Measurements from ENCODE around the gene CACNA1G.

The CACNA1G gene

DNA sequence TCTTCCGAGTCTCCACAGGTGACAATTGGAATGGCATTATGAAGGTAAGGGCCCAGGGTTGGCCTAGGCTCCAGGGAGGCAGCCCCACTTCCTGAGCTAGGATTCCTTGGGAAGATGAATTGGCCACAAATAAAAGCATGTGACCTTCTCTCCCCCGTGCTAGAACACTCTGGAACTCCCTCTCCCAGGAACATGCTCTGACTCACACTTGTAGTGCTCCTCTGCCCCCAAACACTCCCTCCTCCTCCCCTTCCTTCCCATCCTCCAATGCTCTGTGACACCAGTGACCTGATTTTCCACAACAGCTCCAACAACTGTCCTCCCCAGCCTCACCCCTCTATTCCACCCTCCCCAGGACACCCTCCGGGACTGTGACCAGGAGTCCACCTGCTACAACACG, 57.8 kb downstream of the CACNA1G start:
- DNase-seq = no peak

DNA sequence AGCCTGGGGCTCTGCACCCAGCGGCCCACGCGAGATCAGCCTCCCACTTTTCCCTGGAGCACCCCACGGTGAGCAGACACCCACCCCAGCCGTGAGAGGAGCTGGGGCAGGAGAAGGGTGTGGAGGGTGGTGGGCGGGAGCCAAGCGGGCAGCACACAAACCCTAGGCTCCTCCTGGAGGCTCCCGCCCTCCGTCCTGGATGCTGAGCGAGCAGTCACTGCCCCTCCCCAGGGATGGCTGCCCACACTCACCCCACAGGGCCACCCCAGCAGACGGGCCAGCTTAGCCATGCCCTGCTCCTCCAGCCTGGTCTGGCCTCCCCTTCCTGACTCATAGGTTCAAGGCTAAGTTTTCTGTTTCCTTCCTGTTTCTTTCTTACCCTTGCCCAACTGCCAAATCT, 58.4 kb downstream of the CACNA1G start:
- no peak for DNase-seq

DNA sequence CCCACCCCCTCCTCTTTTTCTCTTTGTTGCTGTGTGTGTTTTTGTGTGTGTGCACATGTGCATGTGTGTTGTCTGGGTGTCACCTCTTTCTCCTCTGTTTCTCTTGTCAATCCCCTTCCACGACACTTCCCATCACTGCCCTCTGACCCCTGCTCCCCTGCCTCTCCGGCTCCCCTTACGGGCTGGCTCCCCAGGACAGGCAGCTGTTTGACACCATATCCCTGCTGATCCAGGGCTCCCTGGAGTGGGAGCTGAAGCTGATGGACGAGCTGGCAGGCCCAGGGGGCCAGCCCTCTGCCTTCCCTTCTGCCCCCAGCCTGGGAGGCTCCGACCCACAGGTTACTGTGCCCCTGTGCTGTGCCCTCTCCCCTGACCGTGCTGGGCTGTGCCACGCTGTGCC, 59.0 kb downstream of the CACNA1G start:
- DNase-seq = no peak

DNA sequence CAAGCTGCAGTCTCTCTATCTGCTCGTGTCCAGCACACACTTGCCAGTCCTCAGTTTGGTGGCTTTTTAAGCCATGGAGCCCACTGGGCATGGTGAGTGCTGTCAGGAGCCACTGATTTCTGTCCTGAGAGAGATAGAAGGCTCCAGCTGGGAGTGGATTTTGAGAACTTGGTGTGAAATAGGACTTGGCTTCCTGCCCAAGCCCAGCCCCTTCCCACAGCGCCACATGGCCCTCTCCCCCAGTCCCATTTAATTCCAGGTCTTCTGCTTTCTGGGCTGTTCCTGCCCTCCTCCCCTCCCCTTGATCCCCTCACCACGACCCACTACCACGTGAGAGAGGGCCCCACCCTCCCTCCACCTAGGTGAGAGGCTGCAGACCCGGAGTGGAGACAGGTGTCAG, 59.7 kb downstream of the CACNA1G start:
- DNase-seq = no peak

DNA sequence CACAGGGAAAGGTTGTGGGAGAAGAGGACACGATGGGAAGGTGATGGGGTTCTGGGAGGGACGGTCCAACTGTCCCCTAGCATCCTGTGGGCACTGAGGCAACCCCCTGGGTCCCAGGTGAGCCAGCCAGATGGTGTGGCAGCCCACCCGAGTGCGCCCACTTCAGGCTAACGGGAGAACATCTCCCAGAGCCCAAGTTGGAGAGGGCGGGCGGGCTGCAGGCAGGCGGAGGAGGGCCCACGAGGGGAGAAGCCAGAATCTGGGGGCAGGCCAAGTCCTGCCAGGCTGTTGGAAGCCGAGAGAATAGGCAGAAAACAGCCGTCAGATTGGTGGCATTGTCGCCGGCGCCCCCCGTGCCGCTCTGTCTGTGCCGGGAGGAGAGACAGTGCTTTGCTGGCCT, 60.3 kb downstream of the CACNA1G start:
- no peak for DNase-seq

DNA sequence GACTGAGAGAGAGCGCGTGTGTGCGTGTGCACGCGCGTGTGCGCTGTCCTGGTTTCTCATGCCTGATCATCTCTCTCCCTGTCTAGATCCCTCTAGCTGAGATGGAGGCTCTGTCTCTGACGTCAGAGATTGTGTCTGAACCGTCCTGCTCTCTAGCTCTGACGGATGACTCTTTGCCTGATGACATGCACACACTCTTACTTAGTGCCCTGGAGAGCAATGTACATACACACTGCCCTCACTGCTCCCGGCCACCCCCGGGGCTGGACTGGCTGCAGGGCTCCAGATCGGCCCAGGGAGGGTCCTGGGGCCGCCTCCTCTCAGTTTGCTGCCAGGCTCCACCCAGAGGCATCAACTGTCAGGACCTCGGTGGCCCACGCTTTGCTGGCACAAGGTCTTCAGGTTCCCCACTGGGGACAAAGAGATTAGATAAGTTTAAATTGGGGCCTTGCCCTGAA, 61.1 kb downstream of the CACNA1G start:
- DNase-seq = no peak

DNA sequence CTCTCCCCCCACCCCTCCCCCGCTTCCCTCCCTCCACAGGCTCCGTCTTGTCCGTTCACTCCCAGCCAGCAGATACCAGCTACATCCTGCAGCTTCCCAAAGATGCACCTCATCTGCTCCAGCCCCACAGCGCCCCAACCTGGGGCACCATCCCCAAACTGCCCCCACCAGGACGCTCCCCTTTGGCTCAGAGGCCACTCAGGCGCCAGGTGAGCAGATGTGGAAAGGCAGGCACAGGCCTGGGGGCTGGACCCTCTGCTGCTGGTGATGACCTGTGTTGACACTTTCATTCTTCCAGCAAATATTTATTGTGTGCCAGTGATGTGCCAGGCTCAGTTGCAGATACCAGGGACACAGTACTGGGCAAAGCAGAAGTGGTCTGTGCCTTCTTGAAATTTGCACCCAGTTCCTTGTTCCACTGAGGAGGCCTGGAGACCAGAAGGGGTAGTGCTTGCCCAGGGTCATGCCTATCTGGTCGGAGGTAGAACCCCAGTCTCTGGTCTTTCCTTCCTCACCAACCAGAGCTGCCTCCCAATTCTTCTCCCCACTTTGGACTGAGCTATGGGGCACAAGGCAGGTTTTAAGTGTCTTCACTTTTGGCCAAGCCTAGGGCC, 63.9 kb downstream of the CACNA1G start:
- DNase-seq = no peak

DNA sequence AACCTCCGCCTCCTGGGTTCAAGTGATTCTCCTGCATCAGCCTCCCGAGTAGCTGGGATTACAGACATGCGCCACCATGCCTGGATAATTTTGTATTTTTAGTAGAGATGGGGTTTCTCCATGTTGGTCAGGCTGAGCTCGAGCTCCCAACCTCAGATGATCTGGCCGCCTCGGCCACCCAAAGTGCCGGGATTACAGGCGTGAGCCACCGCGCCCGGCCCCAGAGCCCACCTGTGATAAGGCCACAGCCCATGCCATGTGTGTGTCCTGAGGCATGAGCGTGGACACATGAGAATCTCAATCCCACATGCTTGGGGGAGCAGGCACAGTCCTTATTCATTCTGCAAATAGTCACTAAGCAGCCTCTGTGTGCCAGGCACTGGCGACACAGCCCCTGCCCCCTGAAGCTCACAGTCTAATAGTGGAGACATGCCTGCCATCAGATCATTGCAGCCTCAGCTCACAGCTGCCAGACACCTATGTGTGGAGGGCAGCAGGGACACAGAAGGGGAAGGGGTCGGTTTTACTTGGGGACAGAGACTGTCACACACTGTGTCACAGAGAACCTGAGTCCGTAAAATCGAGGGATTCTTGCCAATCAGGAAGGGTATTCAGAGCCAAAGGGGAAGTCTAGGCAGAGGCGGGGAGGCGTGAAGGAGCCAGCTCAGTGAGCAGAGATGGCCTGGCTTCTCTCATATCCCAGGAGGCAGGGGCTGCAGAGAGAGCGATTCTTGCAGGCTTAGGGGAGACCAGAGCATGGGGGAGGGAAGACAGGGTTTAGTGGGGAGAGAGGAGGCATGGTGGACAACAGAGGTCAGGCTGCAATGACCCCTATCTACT, 64.7 kb downstream of the CACNA1G start:
- DNase-seq = no peak

DNA sequence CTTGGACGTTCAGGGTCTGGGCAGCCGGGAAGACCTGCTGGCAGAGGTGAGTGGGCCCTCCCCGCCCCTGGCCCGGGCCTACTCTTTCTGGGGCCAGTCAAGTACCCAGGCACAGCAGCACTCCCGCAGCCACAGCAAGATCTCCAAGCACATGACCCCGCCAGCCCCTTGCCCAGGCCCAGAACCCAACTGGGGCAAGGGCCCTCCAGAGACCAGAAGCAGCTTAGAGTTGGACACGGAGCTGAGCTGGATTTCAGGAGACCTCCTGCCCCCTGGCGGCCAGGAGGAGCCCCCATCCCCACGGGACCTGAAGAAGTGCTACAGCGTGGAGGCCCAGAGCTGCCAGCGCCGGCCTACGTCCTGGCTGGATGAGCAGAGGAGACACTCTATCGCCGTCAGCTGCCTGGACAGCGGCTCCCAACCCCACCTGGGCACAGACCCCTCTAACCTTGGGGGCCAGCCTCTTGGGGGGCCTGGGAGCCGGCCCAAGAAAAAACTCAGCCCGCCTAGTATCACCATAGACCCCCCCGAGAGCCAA, 65.6 kb downstream of the CACNA1G start:
- peak; percentile 11 for DNase-seq

DNA sequence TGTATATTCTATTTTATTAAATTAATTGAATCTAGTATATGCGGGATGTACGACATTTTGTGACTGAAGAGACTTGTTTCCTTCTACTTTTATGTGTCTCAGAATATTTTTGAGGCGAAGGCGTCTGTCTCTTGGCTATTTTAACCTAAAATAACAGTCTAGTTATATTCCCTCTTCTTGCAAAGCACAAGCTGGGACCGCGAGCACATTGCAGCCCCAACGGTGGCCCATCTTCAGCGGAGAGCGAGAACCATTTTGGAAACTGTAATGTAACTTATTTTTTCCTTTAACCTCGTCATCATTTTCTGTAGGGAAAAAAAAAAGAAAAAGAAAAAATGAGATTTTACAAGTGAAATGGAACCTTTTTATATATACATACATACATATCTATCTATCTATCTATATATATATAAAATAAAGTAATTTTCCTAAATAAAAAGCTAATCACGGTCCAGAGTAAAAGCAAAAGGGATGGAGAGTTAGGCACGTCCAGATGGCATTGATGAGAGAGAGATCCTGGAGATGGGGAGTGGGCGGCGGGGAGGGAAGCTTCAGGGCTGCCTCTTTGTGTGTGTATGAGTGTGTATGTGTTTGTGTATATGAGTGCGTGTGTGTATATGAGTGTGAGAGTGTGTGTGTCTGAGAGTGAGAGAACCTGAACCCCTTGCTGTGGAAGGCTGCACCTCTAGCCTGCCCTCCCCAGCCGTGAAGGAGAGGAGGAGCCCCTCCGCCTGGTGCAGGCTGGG, 66.7 kb downstream of the CACNA1G start:
- no peak for DNase-seq

DNA sequence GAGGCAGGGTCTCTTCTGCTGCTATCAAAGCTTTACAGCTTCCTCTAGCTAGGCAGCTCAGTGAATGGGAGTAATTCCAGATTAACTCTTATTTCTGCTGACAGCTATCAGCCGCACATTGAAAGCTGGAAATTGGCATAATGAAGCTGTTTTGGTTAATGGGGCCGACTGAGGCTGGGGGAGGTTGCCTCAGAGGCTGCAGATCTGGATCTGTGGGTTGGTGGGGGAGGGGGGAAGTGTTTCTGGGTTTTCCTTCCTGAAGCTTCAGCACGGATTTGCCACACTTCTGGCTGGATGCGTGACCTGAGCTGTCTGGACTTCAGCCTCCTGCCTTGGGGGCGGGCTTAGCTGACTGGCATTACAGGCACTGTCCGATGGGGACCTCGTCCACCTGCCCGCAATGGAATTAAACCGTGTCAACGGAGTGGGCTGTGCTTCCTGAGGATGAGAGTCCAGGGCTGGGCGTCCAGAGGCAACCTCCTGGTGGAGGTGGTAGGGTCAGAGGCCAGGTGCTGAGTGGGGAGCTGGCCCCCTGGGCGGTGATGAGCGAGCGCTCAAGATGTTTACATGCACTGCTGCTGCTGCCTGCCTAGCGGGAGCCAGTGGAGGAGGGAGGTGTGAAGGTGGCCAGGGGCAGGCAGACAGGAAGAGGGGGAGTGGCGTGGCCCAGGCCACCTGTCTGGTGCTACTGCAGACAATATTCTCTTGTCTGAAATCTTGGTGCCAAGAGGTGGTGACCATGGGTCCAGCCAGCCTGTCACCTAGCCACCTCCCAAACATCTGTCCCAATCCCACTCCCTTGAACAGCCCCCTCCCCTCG, 67.5 kb downstream of the CACNA1G start:
- no peak for DNase-seq

DNA sequence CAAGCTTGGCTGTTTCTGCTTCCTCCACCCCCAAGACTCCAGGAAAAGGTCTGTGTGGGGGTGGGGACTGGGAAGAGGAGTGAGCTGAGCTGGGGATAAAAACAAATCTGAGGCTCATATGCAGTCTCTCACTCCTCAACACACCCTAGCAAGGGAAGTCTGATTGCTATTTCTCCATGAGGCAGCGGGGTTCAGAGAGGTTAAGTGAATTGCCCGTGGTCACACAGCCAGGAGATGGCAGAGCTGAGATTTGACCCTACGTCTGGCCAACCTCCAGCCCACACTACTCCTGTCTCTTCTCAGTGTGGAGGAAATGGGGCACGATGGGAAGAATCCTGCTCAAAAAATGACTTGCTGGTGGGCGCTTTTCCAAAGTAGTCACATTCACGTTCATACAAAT, 69.4 kb downstream of the CACNA1G start:
- DNase-seq = no peak

DNA sequence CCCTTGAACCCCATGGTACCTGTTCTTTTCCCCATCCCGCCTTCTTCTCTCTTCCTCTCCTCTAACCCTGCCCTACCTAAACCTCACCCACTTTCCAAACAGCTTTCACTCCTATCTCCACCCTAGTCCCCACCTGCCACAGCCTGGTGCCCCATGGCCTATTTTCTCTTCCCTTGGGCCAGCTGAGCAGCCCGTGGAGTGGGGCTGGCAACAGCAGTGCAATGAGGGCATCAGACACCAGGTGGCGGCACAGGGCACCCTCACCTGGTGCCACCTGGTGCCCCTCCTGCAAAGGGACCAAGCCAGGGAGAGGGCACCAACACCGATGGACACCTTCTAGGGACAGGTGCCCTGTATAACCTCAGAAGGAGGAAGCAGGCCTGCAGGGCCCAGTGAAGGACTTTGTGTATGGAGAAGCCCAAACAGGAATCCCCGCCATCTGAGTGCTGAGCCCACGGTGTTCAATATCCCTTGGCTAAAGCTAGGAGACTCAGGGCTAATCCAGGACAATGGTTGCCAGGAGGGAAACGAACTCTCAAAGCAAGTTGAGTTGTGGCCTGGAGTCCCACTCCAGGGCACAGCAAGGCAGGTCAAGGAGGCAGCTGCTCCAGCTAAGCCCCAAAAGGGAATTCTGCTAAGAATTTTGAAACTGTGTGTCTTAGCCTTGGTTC, 70.1 kb downstream of the CACNA1G start:
- no peak for DNase-seq

DNA sequence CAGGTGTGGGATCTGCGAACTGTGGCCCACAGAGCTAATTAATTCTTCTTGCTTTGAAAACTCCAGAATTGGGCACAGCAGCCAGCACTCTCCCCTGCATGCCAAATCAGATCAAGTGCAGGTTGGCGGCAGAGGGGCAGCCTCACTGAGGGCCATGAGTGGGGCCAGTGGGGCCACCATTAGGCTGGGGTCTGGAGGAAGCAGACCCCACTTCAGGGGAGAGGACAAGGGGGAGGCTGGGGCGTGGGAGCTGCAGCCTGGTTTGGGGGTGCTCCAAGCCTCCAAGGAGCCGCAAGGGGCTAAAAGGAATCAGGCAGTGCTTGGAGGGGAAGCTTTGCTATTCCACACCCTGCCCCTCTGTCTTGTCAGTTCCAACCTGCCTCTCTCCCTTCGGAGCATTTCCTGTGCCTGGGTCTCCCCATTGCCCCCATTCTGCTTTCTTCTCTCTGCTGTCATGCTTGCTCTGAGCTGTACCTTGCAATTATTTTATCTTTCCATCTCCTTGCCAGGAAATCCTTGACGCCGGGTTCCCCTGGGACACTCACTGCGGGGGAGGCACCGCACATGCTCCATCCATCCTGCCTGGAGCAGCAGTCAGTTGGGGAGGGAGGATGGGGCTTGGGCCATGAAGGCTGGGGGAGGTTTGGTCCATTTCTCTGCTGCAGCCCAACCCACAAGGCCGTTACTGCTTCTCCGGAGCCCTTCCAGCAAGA, 70.8 kb downstream of the CACNA1G start:
- no peak for DNase-seq

DNA sequence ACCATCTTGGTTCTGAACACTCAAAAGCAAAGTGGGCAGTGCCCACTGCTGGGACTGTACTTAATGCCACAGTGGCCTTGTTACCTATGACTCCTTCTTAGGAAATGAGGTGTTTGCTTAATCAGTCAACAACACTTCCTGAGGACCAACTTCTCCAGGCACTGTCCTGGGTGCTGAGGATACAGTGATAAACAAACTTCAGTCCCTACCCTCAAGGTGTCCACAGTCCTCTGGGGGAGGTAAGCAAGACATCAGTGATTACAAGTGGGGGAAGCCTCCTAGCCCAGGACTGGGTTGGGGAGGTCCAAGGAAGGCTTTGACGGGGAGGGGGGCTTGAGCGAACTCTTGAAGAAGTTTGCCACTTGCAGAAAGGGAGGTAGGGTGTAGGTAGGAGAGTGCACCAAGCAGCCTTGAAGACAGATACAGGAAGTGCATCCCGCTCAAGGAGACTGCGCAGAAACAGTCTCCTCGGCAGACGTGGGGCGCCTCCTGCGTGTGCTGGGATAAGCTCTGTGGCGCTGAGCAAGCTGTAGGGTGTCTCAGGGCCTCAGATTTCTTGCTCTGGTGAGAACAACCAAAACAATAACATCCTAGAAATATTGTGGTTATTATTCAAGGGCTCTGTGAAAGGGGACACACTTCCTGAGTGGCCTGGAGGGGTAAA, 71.5 kb downstream of the CACNA1G start:
- DNase-seq = no peak

DNA sequence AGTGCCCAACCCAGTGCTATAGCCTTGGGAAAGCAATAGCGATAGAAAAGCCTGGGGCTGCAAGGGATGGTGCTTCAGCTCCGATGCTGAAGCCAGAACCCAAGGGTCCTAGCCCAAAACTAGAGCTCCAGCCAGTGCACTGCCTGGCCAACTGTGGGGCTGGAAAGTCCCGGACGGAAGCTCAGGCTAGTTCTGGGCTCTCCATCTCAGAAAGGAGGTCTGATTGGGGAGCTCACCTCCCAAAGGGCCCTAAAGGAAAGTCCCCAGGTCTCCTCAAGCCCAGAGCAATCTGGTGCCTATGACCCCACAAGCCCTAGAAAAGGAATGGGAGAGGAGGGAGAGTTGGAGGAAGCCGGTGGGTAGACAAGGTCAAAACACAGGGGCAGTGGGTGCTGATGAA, 72.1 kb downstream of the CACNA1G start:
- no peak for DNase-seq

DNA sequence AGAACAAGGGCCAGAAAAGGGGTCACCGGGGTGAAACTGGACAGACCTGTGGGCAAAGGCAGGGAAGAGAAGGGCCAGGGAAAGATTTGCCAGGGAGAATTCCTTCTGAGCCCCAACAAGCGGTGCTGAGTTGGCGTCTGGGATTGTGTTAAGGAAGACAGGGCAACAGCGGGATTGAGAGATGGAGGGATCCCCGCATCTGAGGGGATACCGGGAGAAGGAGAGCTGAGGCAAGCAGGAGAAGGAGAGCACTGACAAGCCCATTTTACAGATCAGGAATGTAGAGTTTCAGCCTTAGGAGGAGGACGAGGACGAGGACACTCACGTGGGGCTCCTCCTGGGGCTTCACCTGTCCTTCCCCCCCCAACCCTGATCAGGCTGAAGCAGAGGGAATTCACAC, 73.2 kb downstream of the CACNA1G start:
- no peak for DNase-seq

DNA sequence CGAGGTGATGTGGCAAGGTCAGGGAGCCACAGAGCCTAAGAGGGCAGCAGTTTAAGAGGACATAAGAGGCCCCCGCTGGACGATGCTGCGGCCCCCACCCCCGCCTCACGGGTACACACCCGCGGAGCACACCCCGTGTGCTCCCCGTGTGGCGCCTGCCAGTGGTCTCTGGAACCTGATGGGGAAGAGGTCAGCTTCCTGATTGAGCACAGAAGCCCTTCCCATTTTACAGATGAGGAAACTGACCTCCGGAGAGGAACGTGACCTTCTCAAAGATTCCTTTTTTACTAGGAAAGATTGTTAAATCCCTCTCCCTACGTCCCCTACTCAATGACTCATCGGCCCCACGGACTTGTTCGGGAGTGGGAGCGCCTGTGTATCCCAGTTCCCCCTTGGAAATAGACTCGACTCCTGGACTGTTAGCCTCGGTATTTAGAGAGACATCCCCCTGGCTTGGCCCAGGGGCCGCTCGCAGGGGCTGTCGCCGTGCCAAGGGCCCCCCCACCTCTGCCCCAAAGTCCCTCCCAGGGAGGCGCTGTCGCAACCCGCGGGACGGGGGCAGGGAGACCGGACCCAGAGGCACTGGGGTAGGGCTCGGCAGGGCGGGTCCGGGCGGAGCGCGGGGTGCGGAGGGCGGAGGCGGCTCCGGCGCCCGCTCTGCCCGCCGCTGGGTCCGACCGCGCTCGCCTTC, 73.9 kb downstream of the CACNA1G start, which contains the start of gene ABCC3:
ABCC3 (plus strand) TSS at position 658 of the 691 bp plus-strand sequence. CDS start 56 bp downstream, outside the sequence.
- DNase-seq = no peak

DNA sequence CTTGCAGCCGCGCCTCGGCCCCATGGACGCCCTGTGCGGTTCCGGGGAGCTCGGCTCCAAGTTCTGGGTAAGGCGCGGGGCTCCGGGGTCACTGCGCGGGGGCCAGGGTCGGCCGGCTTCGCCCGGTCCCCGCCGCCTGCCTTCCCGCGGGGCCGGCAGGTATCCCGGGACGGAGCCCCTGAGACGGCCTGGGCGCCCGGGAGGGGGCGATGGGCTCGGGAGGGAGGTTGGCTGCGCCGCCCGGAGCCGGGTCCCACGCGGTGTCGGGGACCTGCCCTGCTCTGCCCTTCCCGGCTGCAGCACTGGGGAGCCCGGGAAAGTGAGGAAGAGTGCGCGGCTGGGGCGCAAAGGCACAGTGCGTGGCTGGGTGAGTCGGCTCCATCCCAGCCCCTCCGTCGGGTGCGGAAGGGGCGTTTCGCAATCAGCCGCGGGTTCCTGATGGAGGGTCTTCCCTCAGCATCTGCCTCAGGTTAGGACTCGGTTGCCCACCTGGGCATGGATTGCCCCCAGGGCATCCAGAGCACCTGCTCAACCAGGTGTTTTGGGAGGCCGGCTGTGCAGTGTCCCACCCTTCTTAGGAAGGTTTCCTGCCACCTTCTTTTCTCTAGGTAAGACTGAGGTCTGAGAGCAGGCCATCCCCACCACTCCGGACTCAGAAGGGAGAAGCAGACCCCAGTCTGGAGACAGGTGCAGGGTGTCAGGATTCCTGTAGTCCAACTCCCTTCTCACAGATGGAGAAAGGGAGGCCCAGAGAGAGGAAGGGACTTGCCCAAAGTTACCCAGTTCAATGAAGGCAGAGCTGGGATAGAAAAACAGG, 74.6 kb downstream of the CACNA1G start:
- DNase-seq = no peak

DNA sequence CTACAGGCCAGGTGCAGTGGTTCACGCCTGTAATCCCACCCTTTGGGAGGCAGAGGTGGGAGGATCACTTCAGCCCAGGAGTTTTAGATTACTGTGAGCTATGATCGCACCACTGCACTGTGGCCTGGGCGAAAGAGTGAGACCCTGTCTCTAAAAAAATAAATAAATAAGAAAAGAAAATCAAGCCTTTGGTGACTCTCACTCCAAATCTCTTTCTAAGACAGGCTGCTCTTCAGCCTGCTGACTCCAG, 75.1 kb downstream of the CACNA1G start:
- DNase-seq = no peak

Data from DMS 273 treated with DMSO at 0.1 percent for 48 hours (cell line).